Measurements from ENCODE around the gene MYO7A.

MYO7A gene

DNA sequence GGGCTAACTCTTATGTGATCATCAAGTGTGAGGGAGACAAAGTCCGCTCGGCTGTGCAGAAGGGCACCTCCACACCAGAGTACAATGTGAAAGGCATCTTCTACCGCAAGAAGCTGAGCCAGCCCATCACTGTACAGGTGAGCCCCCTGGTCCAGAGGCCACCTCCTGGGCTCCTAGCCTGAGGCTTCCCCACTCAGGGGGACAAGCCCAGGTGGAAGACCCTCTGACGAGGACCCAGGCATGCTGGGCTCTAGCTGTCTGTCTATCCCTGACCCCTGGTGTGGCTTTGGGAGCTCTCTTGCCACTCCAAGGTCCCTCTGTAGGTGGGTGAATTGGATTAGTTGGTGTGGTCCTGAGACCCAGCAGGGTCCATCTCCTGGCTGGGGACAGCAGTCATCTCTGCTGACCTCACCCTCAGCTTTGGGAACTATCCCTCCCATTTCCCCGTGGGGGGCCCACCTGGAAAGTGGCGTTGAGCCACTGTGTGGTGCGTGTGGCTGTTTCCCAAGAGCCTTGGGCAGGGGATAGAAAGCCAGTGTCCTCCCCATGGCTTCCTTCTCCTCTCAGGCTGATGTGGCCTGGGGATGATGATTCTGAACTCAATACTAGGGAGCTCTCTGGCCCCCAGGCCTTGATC, 5.4 kb upstream of the MYO7A start:
- TF ChIP-seq EZH2phosphoT487 (IDR thresholded peaks at IDR 0.05; ENCODE audit: borderline replicate concordance), result no peak
- TF ChIP-seq, protein P1, sequence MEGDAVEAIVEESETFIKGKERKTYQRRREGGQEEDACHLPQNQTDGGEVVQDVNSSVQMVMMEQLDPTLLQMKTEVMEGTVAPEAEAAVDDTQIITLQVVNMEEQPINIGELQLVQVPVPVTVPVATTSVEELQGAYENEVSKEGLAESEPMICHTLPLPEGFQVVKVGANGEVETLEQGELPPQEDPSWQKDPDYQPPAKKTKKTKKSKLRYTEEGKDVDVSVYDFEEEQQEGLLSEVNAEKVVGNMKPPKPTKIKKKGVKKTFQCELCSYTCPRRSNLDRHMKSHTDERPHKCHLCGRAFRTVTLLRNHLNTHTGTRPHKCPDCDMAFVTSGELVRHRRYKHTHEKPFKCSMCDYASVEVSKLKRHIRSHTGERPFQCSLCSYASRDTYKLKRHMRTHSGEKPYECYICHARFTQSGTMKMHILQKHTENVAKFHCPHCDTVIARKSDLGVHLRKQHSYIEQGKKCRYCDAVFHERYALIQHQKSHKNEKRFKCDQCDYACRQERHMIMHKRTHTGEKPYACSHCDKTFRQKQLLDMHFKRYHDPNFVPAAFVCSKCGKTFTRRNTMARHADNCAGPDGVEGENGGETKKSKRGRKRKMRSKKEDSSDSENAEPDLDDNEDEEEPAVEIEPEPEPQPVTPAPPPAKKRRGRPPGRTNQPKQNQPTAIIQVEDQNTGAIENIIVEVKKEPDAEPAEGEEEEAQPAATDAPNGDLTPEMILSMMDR (conservative IDR thresholded peaks at IDR 0.05; ENCODE audit: low read length), result no peak
- no peak overlapping the region for H3K9ac ChIP-seq (ENCODE audit: low read depth, low read length, poor library complexity, severe bottlenecking)
- H3K9me2 ChIP-seq (replicated peaks; ENCODE audit: low read depth, low read length), result no peaks in the 10 kb centered on the region
- H3K27me3 ChIP-seq (ENCODE audit: insufficient read depth, low read length, poor library complexity, severe bottlenecking), result no peaks in the 10 kb centered on the region
- no peak overlapping the region for H3K4me3 ChIP-seq (ENCODE audit: low read length, poor library complexity, severe bottlenecking)
- H3K4me1 ChIP-seq (ENCODE audit: insufficient read depth, low read length, poor library complexity, severe bottlenecking), result peaks cover 20% of the 10 kb centered on the region
- no peaks in the 10 kb centered on the region for H3F3A ChIP-seq (ENCODE audit: low read depth)
- H3K79me2 ChIP-seq (ENCODE audit: insufficient read depth, low read length), result no peaks in the 10 kb centered on the region
- no peak overlapping the region for H3K4me2 ChIP-seq (ENCODE audit: low read depth, low read length, poor library complexity, severe bottlenecking)
- H4K20me1 ChIP-seq (ENCODE audit: insufficient read depth, low read length, poor library complexity, severe bottlenecking), result no peaks in the 10 kb centered on the region
- no peaks in the 10 kb centered on the region for H3K9me3 ChIP-seq (ENCODE audit: insufficient read depth, low read depth, low read length)
- peaks cover 7% of the 10 kb centered on the region; the same call in 1 of the 2 replicates for H3K36me3 ChIP-seq (ENCODE audit: insufficient read depth, low read length)
- H2AFZ ChIP-seq (ENCODE audit: low read length), result no peak overlapping the region

DNA sequence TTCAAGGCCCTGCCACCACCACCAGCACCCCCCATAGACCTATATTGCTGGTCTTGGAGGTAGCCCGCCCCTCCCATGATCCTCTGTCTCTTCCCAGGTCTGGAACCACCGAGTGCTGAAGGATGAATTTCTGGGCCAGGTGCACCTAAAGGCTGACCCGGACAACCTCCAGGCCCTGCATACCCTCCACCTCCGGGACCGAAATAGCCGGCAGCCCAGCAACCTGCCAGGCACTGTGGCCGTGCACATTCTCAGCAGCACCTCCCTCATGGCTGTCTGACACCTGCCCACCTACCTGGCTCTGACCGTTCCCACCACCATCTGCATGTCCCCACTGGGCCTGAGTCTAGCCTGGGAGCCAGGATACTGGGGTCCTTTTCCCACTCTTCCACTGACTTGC, 4.5 kb upstream of the MYO7A start:
- Histone ChIP-seq H3K4me3 (ENCODE audit: low read length, poor library complexity, severe bottlenecking) (no peak overlapping the region), H3F3A (ENCODE audit: low read depth) (no peaks in the 10 kb centered on the region), H3K9me2 (replicated peaks; ENCODE audit: low read depth, low read length) (no peaks in the 10 kb centered on the region), H3K9me3 (ENCODE audit: insufficient read depth, low read depth, low read length) (no peaks in the 10 kb centered on the region), H3K4me2 (ENCODE audit: low read depth, low read length, poor library complexity, severe bottlenecking) (no peak overlapping the region), H3K27me3 (ENCODE audit: insufficient read depth, low read length, poor library complexity, severe bottlenecking) (no peaks in the 10 kb centered on the region), H3K9ac (ENCODE audit: low read depth, low read length, poor library complexity, severe bottlenecking) (no peak overlapping the region), H2AFZ (ENCODE audit: low read length) (no peak overlapping the region), H3K36me3 (ENCODE audit: insufficient read depth, low read length) (no peaks in the 10 kb centered on the region; the same call in 1 of the 2 replicates), H3K4me1 (ENCODE audit: insufficient read depth, low read length, poor library complexity, severe bottlenecking) (peaks cover 20% of the 10 kb centered on the region), H3K79me2 (ENCODE audit: insufficient read depth, low read length) (no peaks in the 10 kb centered on the region), H4K20me1 (ENCODE audit: insufficient read depth, low read length, poor library complexity, severe bottlenecking) (no peaks in the 10 kb centered on the region)
- TF ChIP-seq EZH2phosphoT487 (IDR thresholded peaks at IDR 0.05; ENCODE audit: borderline replicate concordance), result no peak
- TF ChIP-seq, protein P1 (conservative IDR thresholded peaks at IDR 0.05; ENCODE audit: low read length), result no peak

DNA sequence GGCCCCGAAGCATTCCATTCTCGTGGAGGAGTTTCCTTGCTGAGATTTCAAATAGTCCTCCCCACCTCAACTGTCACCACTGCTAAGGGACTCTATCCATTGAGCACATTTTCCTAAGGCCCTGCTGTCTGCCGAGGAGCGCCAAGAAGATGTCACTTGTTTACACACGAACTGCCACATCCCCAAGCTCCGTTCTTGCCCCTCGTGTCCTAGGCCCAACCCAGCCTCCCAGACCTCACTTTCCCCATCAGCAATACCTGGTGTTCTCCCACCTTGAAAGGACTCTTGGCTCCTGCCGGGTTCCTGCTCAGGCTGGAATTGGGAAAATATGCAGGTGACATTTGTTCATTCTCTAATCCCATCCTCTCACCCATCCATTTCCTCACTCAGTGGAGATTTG, 4.0 kb upstream of the MYO7A start:
- TF ChIP-seq, protein P1 (conservative IDR thresholded peaks at IDR 0.05; ENCODE audit: low read length), result no peak
- no peak for TF ChIP-seq EZH2phosphoT487 (IDR thresholded peaks at IDR 0.05; ENCODE audit: borderline replicate concordance)
- Histone ChIP-seq H3K4me1 (ENCODE audit: insufficient read depth, low read length, poor library complexity, severe bottlenecking) (peaks cover 20% of the 10 kb centered on the region), H4K20me1 (ENCODE audit: insufficient read depth, low read length, poor library complexity, severe bottlenecking) (no peaks in the 10 kb centered on the region), H3K9ac (ENCODE audit: low read depth, low read length, poor library complexity, severe bottlenecking) (no peak overlapping the region), H3K79me2 (ENCODE audit: insufficient read depth, low read length) (no peaks in the 10 kb centered on the region), H3K27me3 (ENCODE audit: insufficient read depth, low read length, poor library complexity, severe bottlenecking) (no peaks in the 10 kb centered on the region), H3F3A (ENCODE audit: low read depth) (no peaks in the 10 kb centered on the region), H2AFZ (ENCODE audit: low read length) (no peak overlapping the region), H3K9me2 (replicated peaks; ENCODE audit: low read depth, low read length) (no peaks in the 10 kb centered on the region), H3K4me3 (ENCODE audit: low read length, poor library complexity, severe bottlenecking) (no peak overlapping the region), H3K4me2 (ENCODE audit: low read depth, low read length, poor library complexity, severe bottlenecking) (no peak overlapping the region), H3K36me3 (ENCODE audit: insufficient read depth, low read length) (no peaks in the 10 kb centered on the region; the same call in 1 of the 2 replicates), H3K9me3 (ENCODE audit: insufficient read depth, low read depth, low read length) (no peaks in the 10 kb centered on the region)

Data from Loucy (cell line).